A204.1 (cell line): Measurements from ENCODE around the gene UTP4.
"Not testable (repeated sequence)": the region's sequence is repeated elsewhere in the genome, so short reads cannot be mapped to it uniquely, and the experiment has no call there.

ENCODE experiments used
- FAIRE-seq: peaks from 2 replicates; lab custom pipeline; 2012; peaks lifted over from hg19 to GRCh38; lab: Jason Lieb, UNC

UTP4 gene

DNA sequence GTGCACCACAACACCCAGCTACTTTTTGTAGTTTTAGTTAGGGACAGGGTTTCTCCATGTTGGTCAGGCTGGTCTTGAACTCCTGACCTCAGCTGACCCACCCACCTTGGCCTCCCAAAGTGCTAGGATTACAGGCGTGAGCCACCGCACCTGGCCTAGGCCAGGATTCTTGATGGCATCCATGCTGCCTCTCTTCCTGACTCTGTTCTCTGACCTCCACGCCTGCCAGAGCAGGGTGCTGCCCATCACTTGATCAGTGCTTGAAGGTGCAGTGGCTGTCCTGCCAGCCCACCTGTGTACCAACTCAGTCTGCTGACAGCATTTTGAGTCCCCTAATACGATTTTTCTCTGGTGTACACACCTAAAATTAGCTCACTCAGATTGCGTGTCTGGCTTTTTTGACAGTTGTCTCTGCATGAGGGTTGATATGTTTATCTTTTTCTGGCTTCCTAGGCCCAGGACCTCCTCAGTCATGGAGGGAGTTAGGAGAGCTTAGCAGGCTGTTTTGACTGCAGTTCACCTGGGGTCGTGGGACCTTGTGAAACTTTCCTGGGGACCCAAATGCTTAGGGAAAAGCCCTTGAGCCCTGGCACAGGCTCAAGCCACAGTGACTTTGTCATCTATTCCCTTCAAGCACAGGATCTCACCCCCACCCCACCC lies 21.1 kb upstream of the UTP4 start:
- FAIRE-seq, result no peak

DNA sequence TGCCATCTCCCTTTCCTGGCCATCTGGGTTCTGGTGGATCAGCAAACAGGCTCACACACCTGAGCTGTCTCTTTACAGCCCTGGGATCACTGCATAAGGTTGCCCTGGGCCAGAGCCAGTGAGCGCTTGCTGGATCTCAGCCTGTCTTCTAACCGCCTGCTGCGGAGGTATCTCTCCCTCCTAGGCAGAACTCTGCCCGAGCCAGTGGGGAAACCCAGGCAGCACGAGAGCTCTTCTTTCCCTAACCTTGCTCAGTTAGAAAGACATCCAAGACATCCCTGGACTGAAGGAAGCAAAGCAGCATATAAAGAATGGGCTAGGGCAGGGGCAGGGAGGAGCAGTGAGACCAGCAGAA lies 20.6 kb upstream of the UTP4 start:
- FAIRE-seq, result no peak

DNA sequence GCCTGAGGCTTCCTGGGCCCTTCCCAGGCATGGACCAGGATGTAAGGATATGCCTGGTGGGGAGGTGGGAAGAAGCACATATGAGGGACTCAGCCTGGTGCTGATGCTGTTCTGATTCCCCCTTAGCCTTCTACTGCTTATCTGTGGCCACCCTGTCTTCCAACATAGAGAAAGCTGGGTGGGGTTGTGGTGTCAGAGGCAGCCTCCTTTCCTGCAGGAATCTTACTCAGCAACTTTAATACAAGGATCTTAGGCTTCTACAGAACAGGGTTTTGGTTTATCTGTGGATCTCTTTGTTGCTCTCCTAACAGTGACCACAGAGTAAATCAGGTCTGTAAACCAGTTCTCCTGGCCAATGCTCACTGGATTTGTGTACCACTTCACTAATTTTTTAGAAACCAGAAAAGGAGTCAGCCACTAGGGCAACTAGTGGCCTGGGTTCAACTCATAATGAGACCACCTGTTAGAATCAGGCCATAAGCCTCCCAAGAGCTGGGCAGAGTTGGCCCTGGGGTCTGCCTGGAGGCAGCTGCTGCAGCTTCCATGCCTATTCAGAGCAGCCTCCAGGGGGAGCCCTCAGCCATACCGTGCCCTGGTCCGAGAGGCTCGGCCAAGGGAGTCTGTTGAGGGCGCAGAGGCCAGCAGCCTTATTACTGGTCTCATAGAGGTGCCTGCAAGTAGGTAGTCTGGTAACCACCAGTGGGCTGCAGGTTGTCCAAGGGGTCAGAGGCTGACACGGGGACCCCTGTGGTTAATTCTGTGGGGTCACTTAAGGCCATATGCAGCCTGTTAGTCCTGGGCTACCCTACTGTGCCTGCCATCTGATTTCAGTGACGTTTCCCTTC lies 19.9 kb upstream of the UTP4 start:
- FAIRE-seq, result no peak

DNA sequence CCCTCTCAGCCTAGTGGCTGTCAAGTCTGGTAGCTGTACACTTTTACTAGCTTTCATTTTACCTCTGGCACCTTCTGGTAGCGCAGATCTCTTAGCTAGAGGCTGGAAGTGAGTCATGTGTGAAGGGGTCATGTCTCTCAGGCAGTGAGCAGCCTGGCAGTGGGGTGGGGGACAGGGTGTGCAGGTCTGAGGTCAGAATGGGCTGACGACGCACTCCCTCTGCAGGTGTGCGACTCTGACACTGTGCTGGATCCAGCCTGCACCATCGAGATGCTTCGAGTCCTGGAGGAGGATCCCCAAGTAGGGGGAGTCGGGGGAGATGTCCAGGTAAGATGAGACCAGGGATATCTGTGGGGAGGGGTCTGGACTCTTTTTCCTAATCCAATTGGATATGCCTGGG lies 19.2 kb upstream of the UTP4 start:
- FAIRE-seq, result no peak

DNA sequence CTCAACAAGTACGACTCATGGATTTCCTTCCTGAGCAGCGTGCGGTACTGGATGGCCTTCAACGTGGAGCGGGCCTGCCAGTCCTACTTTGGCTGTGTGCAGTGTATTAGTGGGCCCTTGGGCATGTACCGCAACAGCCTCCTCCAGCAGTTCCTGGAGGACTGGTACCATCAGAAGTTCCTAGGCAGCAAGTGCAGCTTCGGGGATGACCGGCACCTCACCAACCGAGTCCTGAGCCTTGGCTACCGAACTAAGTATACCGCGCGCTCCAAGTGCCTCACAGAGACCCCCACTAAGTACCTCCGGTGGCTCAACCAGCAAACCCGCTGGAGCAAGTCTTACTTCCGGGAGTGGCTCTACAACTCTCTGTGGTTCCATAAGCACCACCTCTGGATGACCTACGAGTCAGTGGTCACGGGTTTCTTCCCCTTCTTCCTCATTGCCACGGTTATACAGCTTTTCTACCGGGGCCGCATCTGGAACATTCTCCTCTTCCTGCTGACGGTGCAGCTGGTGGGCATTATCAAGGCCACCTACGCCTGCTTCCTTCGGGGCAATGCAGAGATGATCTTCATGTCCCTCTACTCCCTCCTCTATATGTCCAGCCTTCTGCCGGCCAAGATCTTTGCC lies 18.0 kb upstream of the UTP4 start:
- FAIRE-seq, result no peak

DNA sequence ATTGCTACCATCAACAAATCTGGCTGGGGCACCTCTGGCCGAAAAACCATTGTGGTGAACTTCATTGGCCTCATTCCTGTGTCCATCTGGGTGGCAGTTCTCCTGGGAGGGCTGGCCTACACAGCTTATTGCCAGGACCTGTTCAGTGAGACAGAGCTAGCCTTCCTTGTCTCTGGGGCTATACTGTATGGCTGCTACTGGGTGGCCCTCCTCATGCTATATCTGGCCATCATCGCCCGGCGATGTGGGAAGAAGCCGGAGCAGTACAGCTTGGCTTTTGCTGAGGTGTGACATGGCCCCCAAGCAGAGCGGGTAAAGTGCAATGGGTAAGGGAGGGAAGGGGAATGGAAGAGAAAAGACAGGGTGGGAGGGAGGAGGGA lies 17.5 kb upstream of the UTP4 start:
- FAIRE-seq, result no peak

DNA sequence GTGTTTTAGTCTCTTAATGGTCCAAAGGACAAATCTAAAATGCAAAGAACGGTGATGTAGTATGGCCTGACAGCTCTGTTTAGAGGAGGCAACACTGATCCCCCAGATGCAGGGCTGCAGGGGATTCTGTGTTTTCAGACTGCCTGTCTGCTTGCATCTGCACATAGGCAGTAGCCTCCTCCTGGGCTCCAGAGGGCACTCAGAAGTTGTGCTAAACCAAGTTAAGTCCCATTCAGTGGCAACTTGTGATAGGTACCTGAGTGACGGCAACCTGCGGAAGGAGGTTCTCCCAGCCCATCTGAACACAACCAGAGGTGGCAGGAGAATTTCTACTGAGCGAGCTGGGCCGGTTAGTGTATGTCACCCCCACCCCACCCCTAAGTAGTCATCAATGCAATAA lies 17.1 kb upstream of the UTP4 start:
- FAIRE-seq, result no peak

DNA sequence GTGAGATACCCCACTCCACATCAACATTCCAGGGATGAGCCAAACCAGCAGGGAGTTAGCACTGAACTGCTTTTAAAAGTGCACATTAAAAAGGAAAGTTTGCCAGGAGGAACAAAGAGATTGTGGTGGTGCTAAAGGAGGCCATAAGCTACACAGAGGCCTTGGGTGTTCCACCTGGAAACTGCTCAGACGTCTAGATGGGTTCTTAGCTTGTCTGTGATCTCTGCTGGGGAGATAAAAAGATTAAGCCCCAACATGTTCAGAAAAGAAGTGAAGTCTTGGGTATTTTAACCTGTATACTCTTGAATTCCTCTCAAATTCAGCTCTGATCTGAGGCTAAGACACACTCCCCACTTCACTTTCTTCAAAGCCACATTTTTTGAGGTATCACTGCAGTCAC lies 16.6 kb upstream of the UTP4 start:
- no peak for FAIRE-seq

DNA sequence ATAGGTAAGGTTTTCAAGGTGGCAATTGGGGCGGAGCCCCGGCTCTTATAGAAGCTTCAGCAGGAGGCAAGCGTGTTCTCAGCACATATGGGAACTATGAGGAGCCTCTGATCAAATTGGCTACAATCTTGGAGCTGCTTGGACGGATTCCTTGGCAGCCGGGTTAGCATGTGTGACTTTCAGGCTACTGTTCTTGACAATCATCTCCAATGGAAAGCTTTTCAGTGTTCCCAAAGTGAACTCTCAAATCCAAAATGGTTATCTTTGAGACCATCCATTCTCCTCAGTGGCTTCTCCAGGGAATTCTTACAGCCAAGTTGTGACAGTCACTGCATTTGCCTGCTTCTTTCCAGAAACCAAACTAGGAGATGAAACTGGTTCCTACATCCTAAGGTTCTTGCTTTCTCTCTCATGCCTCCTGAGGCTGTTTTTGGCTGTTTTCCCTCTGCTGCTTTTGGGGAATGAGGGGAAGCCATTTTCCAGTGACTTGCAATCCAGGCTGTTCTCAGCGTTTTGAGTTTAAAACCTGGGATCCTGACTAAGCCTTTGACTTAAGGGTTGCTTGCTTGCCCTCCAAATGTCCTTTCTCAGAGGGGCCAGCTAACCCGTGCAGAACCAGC lies 16.1 kb upstream of the UTP4 start:
- no peak for FAIRE-seq

DNA sequence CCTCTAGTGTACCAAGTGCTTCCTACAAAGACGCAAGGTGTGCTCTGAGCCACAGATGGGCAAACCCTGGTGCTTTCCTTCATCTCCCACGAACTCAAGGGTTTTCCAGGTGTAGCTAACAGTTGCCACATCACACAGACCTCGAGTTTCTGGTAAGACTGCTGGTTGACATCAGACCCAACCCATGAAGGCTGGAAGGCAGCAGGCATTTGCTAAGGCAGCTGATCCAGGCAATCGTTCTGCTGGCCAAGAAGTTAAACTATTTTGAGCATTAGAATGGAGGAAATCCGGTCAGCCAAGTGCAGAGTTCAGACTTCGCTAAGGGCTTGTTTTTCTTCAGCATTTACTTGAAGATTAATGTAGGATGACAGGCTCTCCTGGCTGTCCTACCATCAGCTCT lies 15.5 kb upstream of the UTP4 start:
- FAIRE-seq, result no peak

DNA sequence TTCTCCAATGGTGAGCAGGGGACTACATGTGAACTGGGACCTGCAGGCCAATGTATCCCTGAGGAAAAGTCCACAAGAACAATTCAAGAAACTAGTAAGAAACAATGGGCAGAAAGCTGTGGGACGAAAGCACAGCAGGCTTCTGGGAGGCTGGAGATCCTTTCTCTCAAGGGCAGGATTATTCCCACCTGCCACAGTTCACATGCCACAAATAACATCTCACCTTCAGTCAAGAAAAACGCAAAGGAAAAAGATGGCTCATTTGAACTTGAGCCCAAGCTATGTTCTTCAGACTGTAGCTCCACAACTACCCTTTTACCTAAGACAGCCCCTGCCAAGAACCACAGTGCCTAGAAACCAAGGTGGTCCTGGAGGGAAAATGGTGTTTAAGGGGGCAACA lies 14.0 kb upstream of the UTP4 start:
- no peak for FAIRE-seq

DNA sequence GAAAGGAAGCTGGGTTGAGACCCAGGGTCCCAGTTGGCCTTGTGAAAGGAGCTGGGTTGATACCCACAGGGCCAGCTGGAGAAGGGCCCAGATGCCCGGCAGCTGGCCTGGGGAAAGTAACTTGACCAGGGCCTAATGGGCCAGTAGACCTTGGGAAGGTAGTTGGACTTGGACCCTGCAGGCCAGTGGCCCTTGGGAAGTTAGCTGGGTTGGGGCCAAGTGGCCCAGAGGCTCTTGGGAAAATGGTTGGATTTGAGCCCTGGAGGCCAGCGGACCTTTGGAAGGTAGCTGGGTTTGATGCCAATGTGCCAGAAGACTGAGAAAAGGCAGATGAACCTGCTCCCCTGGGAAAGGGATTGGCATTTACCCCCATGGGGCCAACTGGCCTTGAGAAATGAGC lies 13.5 kb upstream of the UTP4 start:
- no peak for FAIRE-seq

DNA sequence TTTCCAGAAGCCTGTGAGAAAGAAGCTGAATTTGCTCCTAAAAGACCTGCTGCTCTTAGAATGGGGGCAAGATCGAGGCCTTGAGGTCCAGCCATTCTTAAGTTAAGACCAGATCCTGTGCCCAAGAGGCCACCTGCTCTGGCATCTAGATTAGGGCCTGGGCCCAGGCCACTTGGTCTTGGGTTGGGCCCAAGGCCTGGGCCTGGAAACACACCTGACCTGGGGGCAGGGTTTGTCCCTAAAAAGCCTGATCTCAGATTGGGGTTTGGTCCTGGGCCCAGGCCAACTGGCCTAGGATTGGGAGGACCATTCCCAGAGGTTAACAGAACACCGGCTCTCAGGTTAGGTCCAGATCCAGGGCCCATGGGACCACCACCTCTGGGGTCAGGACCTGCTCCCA lies 12.9 kb upstream of the UTP4 start:
- no peak for FAIRE-seq

DNA sequence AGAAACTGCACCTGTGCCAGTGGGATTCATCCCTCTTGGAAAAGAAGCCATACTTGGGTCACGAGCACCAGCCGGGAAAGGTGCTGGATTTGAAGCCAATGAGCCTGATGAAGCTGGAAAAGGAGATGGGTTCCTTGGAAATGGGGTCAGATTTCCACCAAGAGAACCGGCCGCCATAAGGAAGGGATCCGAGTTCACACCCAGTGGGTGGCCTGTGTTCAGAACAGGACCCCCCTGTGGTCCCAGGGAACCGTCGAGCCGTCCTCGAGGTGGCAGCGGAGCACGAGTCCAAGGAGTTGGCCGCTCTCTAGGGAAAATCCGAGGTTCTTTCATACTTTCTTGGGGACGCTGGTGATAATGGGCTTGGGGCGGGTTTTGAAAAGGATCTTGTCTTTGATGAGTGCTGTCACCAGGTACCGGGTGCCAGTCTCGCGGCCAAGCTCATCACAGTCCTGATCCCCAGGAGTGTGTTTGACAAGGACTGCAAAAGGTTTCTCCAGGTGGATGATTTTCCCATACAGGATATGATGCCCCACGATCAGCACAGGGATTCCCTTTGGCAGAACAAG lies 12.3 kb upstream of the UTP4 start:
- no peak for FAIRE-seq

DNA sequence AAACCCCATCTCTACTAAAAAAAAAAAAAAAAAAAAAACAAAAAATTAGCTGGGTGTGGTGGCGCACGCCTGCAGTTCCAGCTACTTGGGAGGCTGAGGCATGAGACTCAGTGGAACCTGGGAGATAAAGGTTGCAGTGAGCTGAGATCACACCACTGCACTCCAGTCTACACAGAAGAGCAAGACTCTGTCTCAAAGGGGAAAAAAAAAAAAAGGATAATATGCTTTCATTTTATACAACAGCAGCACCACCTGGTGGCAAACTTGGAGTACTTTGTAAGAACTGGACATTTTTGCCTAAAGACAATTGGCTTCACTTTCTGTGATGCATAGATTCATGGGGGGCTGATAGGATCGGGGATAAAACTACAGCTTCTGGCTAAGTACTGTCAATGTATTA lies 8.5 kb upstream of the UTP4 start:
- peak; percentile 86 for FAIRE-seq

DNA sequence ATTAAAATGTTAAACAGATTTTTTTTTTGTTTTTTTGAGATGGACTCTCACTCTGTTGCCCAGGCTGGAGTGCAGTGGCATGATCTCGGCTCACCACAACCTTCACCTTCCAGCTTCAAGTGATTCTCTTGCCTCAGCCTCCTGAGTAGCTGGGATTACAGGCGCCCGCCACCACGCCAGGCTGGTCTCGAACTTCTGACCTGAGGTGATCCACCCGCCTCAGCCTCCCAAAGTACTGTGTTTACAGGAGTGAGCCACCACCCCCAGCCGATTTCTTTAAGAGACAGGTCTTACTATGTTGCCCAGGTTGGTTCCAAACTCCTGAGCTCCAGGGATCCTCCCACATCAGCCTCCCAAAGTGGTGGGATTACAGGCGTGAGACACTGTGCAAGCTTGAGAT lies 8.0 kb upstream of the UTP4 start:
- not testable (repeated sequence) for FAIRE-seq

DNA sequence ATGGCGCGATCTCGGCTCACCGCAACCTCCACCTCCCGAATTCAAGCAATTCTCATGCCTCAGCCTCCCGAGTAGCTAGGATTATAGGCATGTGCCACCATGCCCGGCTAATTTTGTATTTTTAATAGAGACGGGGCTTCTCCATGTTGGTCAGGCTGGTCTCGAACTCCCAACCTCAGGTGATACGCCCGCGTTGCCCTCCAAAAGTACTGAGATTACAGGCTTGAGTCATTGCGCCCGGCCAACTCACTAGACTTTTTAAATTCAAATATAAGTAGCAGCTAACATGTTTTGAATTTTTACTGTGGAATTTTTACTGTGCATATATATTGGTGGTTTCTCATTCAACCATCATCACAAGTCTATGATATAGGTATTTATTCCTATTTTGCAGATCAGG lies 7.5 kb upstream of the UTP4 start:
- not testable (repeated sequence) for FAIRE-seq

DNA sequence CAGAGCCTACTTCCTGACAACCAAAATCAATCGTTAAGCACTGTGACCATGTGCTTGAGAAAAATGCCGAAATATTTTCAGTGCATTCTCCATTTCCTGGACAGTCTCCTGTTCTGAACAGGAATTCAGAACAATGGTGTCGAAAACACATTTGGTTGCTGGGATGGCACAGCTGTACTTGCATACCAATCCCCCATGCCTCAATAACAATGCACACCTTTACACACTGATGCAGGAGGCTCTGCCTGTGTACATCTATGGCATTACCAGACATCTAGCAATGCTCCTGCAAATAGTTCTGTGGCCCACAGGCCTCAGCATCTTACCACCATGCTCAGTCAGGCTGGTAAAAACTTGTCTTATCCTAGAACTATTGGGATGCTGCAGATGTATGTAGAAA lies 6.2 kb upstream of the UTP4 start:
- no peak for FAIRE-seq

DNA sequence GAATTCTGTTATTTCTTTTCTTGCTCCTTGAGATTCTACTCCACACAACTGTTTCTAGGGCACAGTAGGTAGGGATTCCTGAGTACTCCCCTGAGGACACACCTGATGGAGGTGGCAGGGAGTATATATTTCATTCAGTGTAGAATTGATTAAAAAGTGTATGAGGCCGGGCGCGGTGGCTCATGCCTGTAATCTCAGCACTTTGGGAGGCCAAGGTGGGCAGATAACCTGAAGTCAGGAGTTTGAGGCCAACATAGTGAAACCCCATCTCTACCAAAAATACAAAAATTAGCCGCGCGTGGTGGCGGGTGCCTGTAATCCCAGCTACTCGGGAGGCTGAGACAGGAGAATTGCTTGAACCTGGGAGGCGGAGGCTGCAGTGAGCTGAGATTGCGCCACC lies 5.6 kb upstream of the UTP4 start:
- FAIRE-seq, result not testable (repeated sequence)

DNA sequence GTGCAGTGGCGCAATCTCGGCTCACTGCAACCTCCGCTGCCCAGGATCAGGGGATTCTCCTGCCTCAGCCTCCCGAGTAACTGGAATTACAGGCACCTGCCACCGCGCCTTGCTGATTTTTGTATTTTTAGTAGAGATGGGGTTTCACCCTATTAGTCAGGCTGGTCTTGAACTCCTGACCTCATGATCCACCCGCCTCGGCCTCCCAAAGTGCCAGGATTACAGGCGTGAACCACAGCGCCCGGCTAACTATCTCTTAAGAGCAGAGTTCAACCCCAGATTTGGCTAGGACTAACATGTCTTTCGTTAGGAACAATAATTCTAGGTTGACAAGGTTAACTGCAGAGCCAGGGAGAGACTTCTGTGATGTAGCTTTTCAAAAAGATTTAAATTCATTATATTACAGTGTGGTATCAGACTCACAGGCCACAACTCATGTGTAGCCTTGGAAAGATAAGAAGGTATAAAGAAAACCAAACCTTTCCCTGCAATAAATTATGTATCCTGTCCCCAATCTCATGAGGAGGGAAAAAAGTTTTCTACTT lies 4.4 kb upstream of the UTP4 start:
- no peak for FAIRE-seq

DNA sequence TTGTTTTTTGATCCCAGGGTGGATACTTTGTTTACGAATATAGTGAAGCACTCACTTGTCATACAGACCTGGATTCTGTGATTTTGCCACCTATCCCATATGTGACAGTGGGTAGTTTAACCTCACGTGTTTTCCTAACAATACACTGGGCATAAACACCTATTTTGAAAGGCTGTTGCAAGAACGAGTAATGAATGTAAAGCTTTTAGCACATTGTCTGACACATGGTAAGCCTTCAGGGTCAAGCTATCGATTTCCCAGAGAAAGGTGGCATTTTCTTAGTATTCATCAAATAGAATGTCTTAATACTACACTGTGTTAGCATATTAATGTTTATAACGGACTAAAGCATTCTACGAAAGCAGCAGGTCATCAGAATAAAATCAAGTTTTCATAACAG lies 2.0 kb upstream of the UTP4 start:
- no peak for FAIRE-seq

DNA sequence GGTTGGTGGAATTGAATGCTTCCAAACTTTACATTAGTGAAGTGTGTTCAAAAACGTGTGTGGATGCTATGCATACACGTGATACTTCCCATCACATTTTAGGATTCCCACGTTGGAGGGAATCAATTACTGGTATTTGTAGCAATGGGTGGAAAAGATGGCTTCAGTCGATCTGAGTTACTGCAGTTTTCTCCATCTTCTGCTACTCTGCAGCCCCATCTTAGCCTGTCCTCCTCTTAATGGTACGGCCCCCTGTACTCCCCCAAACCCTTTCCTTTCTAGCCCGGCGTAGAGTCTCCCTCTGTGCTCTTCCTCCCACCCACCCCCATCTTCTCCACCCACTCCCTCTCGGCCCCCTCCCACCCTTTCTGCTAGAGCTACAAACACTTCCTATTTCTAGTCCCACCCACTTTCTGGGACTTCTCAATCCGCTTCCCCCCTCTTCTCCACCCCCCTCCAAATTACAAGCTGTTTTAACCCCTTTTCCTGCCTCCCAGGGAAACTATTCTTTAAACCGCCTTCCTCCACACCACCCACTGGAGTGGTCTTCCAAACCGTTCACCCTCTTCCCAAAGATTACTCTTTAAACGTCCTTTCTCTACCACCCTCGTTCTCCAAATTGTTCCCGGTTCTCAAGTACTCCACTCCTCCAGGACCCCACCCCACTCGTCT lies 1.1 kb upstream of the UTP4 start:
- no peak for FAIRE-seq
